Measurements from ENCODE around the gene DENND5A.

GRCh38 chr11:9280655-9281301 lies 15.6 kb upstream of the DENND5A start:
- TF ChIP-seq CTCF (IDR thresholded peaks at IDR 0.05; ENCODE audit: borderline replicate concordance, extremely low read depth, low read length, poor library complexity, severe bottlenecking) (no peak), EZH2 (IDR thresholded peaks at IDR 0.05; ENCODE audit: borderline replicate concordance, low read depth, low read length, severe bottlenecking) (no peak)
